ENCODE measurements around the gene DLK2.
"Not testable (repeated sequence)": the region's sequence is repeated elsewhere in the genome, so short reads cannot be mapped to it uniquely, and the experiment has no call there.

Gene DLK2

GRCh38 chr6:43427406-43428111, 27.8 kb downstream of the DLK2 start, which contains the start of gene ABCC10:
Gene ABCC10, plus strand, starts transcription at chr6:43427541. Its CDS starts 438 bp downstream, at chr6:43427979.
- peak; percentile 85 to 95 (median 86) for DNase-seq (ENCODE audit: low read depth in 3 of 3)

- DNase-seq (ENCODE audit: low read depth in 3 of 3): no peak
Observed at GRCh38 chr6:43426928-43427405, 28.4 kb downstream of the DLK2 start.

GRCh38 chr6:43425083-43425482, 30.3 kb downstream of the DLK2 start:
- DNase-seq (ENCODE audit: low read depth in 3 of 3): not testable (repeated sequence)

- DNase-seq (ENCODE audit: low read depth in 3 of 3): no peak
Observed at GRCh38 chr6:43421831-43422230, 33.5 kb downstream of the DLK2 start.

GRCh38 chr6:43420012-43420709, 35.2 kb downstream of the DLK2 start:
- DNase-seq (ENCODE audit: low read depth in 3 of 3): no peak

GRCh38 chr6:43416935-43417334, 38.4 kb downstream of the DLK2 start:
- DNase-seq (ENCODE audit: low read depth in 3 of 3): no peak

GRCh38 chr6:43415275-43415674, 40.1 kb downstream of the DLK2 start:
- not testable (repeated sequence) for DNase-seq (ENCODE audit: low read depth in 3 of 3)

- DNase-seq (ENCODE audit: low read depth in 3 of 3): no peak
Observed at GRCh38 chr6:43413002-43413401, 42.3 kb downstream of the DLK2 start.

- DNase-seq (ENCODE audit: low read depth in 3 of 3): no peak
Observed at GRCh38 chr6:43412541-43412940, 42.8 kb downstream of the DLK2 start.

- DNase-seq (ENCODE audit: low read depth in 3 of 3): not testable (repeated sequence)
Observed at GRCh38 chr6:43410776-43411175, 44.6 kb downstream of the DLK2 start.

GRCh38 chr6:43408259-43408658, 47.1 kb downstream of the DLK2 start:
- DNase-seq (ENCODE audit: low read depth in 3 of 3): no peak

- no peak for DNase-seq (ENCODE audit: low read depth in 3 of 3)
Observed at GRCh38 chr6:43407296-43407695, 48.1 kb downstream of the DLK2 start.

GRCh38 chr6:43405354-43405753, 50.0 kb downstream of the DLK2 start:
- no peak for DNase-seq (ENCODE audit: low read depth in 3 of 3)

GRCh38 chr6:43402820-43403219, 52.5 kb downstream of the DLK2 start:
- no peak for DNase-seq (ENCODE audit: low read depth in 3 of 3)

GRCh38 chr6:43401730-43402129, 53.6 kb downstream of the DLK2 start:
- no peak for DNase-seq (ENCODE audit: low read depth in 3 of 3)
